Activated CD4-positive, alpha-beta T cell treated with anti-CD3 and anti-CD28 coated beads for 36 hours (primary cell): ENCODE data around the gene PTPN18. TPM values are rescaled to one million over a fixed set of nuclear protein-coding genes. Genes with fewer than 3 reads are reported as not detected.

Experiments
- ATAC-seq: fragments of 200-7000 bp; cut with Tn5 transposase; one replicate; pipeline ENCODE4 v1.10.0; 2021; ENCODE audit warnings: mild to moderate bottlenecking, moderate library complexity
- CTCF ChIA-PET: fragments of 350-600 bp; sonication (Branson Sonifier 250); formaldehyde crosslinking; loops from one replicate; lab custom pipeline; 2021; ENCODE audit warnings: antibody characterized with exemption; lab: Charles Lee
- POLR2A ChIA-PET: fragments of 350-600 bp; sonication (Branson Sonifier 250); formaldehyde crosslinking; loops from one replicate; lab custom pipeline; 2021; ENCODE audit warnings: antibody characterized with exemption, inconsistent platforms; lab: Charles Lee
- DNase-seq: peaks from one replicate; pipeline ENCODE4 v3.0.0-alpha.2; 2020
- H3K27ac Mint-ChIP-seq: one replicate; pipeline ENCODE4 v1.8.0; 2021; ENCODE audit warnings: mixed read lengths
- H3K27me3 Mint-ChIP-seq: one replicate; pipeline ENCODE4 v1.8.0; 2021; ENCODE audit warnings: mixed read lengths
- H3K36me3 Mint-ChIP-seq: one replicate; pipeline ENCODE4 v1.8.0; 2021; ENCODE audit warnings: low read depth, mixed read lengths
- H3K4me1 Mint-ChIP-seq: one replicate; pipeline ENCODE4 v1.8.0; 2021; ENCODE audit warnings: mixed read lengths
- H3K4me3 Mint-ChIP-seq: one replicate; pipeline ENCODE4 v1.8.0; 2021; ENCODE audit warnings: mild to moderate bottlenecking, moderate library complexity, mixed read lengths
- H3K9me3 Mint-ChIP-seq: one replicate; pipeline ENCODE4 v1.8.0; 2021; ENCODE audit warnings: low read depth, mixed read lengths
- intact Hi-C, 2 experiments: fragments of 100-400 bp; cut with DNase I in 1 of 2; cut with micrococcal nuclease in 1 of 2; formaldehyde crosslinking; loops; one replicate each; pipeline versions ENCODE4 v1.14.2 to v1.15.1; 2022 to 2024; cut with DNase I, micrococcal nuclease
- total RNA-seq, 2 experiments: library from RNA; stranded (reverse); gene quantifications; one replicate each; pipeline ENCODE4 v1.2.3, GENCODE V29; 2021

PTPN18 gene
- total RNA-seq, 2 experiments from 2014 or later, result 41.6 to 49.3 TPM

GRCh38 chr2:130365963-130366362 is 10.1 kb downstream of the PTPN18 start:
- H3K27ac Mint-ChIP-seq, result no peak overlapping the region
- no peaks in the 10 kb centered on the region for H3K27me3 Mint-ChIP-seq
- ChIA-PET CTCF (no interaction called here), POLR2A (no interaction called here)
- no peak for DNase-seq
- no peaks in the 10 kb centered on the region for H3K9me3 Mint-ChIP-seq
- intact Hi-C loops, result no loop called here
- no peak for ATAC-seq
- peaks cover 15% of the 10 kb centered on the region for H3K4me1 Mint-ChIP-seq
- H3K4me3 Mint-ChIP-seq, result no peak overlapping the region
- peaks cover 11% of the 10 kb centered on the region for H3K36me3 Mint-ChIP-seq

GRCh38 chr2:130366720-130367119 is 10.9 kb downstream of the PTPN18 start:
- Mint-ChIP-seq H3K9me3 (no peaks in the 10 kb centered on the region), H3K27me3 (no peaks in the 10 kb centered on the region), H3K4me3 (no peak overlapping the region), H3K36me3 (peaks cover 16% of the 10 kb centered on the region), H3K4me1 (peaks cover 19% of the 10 kb centered on the region), H3K27ac (no peak overlapping the region)
- intact Hi-C loops, result loop anchor here in 1 of 2 experiments (1.0 kb wide), 1 partner anchor 13 kb away; no protein-coding TSS in a partner anchor
- ChIA-PET CTCF (no interaction called here), POLR2A (no interaction called here)
- no peak for DNase-seq
- ATAC-seq, result no peak

- no peaks in the 10 kb centered on the region for H3K27me3 Mint-ChIP-seq
- CTCF ChIA-PET, result interaction anchor here (1.0 kb wide), 1 partner anchor 36 kb away, joined by 3 read pairs; no protein-coding TSS in a partner anchor
- POLR2A ChIA-PET, result no interaction called here
- no peak overlapping the region for H3K4me3 Mint-ChIP-seq
- ATAC-seq (no peak), DNase-seq (no peak)
- H3K27ac Mint-ChIP-seq, result no peak overlapping the region
- H3K36me3 Mint-ChIP-seq, result peaks cover 23% of the 10 kb centered on the region
- no peaks in the 10 kb centered on the region for H3K9me3 Mint-ChIP-seq
- peaks cover 27% of the 10 kb centered on the region for H3K4me1 Mint-ChIP-seq
- intact Hi-C loops, result no loop called here
Measured at GRCh38 chr2:130368786-130369185, 12.9 kb downstream of the PTPN18 start.

- CTCF ChIA-PET, result no interaction called here
- DNase-seq (no peak), ATAC-seq (no peak)
- Mint-ChIP-seq H3K4me3 (no peak overlapping the region), H3K27me3 (no peaks in the 10 kb centered on the region), H3K27ac (no peak overlapping the region), H3K4me1 (peaks cover 33% of the 10 kb centered on the region), H3K9me3 (no peaks in the 10 kb centered on the region), H3K36me3 (peaks cover 26% of the 10 kb centered on the region)
- intact Hi-C loops, result no loop called here
- POLR2A ChIA-PET, result no interaction called here
Measured at GRCh38 chr2:130369311-130369964, 13.6 kb downstream of the PTPN18 start.

- intact Hi-C loops, result loop anchor here in 1 of 2 experiments (2.0 to 10.0 kb wide), 3 partner anchors 455 to 1125 kb away; partner anchors contain the start of genes FAM168B and MZT2A
- H3K9me3 Mint-ChIP-seq, result no peaks in the 10 kb centered on the region
- no peaks in the 10 kb centered on the region for H3K27me3 Mint-ChIP-seq
- ChIA-PET CTCF (no interaction called here), POLR2A (no interaction called here)
- peaks cover 31% of the 10 kb centered on the region for H3K36me3 Mint-ChIP-seq
- H3K27ac Mint-ChIP-seq, result peak overlapping the region; percentile 96
- DNase-seq (no peak), ATAC-seq (no peak)
- peaks cover 38% of the 10 kb centered on the region for H3K4me1 Mint-ChIP-seq
- no peak overlapping the region for H3K4me3 Mint-ChIP-seq
Measured at GRCh38 chr2:130369965-130370341, 14.1 kb downstream of the PTPN18 start.

- ChIA-PET POLR2A (no interaction called here), CTCF (no interaction called here)
- intact Hi-C loops, result loop anchor here in 1 of 2 experiments (2.0 to 10.0 kb wide), 3 partner anchors 454 to 1124 kb away; partner anchors contain the start of genes FAM168B and MZT2A
- DNase-seq, result peak; percentile 65
- no peaks in the 10 kb centered on the region for H3K27me3 Mint-ChIP-seq
- peaks cover 36% of the 10 kb centered on the region for H3K36me3 Mint-ChIP-seq
- peak; percentile 35 for ATAC-seq
- peaks cover 42% of the 10 kb centered on the region for H3K4me1 Mint-ChIP-seq
- peak overlapping the region; percentile 96 for H3K27ac Mint-ChIP-seq
- no peaks in the 10 kb centered on the region for H3K9me3 Mint-ChIP-seq
- H3K4me3 Mint-ChIP-seq, result peak overlapping the region; percentile 84
Measured at GRCh38 chr2:130370490-130370889, 14.6 kb downstream of the PTPN18 start.

GRCh38 chr2:130371723-130372054 is 15.8 kb downstream of the PTPN18 start:
- Mint-ChIP-seq H3K4me1 (peaks cover 54% of the 10 kb centered on the region), H3K27me3 (no peaks in the 10 kb centered on the region), H3K9me3 (no peaks in the 10 kb centered on the region), H3K4me3 (peak overlapping the region; percentile 84), H3K27ac (peak overlapping the region; percentile 96), H3K36me3 (peaks cover 45% of the 10 kb centered on the region)
- ATAC-seq, result peak; percentile 20
- POLR2A ChIA-PET, result no interaction called here
- DNase-seq, result no peak
- intact Hi-C loops, result loop anchor here (1.0 to 10.0 kb wide), 7 partner anchors 15 to 1123 kb away; partner anchors contain the start of genes IMP4 (in 2 of the 2), FAM168B (in 1 of the 2), MZT2A (in 1 of the 2) and PTPN18 (in 1 of the 2)
- CTCF ChIA-PET, result interaction anchor here (0.7 to 1.3 kb wide), 7 partner anchors 8 to 461 kb away, joined by 3 to 4 read pairs (median 3); partner anchors contain the start of gene SMPD4

GRCh38 chr2:130372055-130372832 is 16.4 kb downstream of the PTPN18 start:
- H3K36me3 Mint-ChIP-seq, result peaks cover 45% of the 10 kb centered on the region
- no peaks in the 10 kb centered on the region for H3K9me3 Mint-ChIP-seq
- H3K4me1 Mint-ChIP-seq, result peaks cover 60% of the 10 kb centered on the region
- ChIA-PET CTCF (interaction anchor here (0.7 to 1.5 kb wide), 11 partner anchors 7 to 77 kb away, joined by 3 to 14 read pairs (median 4); a partner anchor contains a TSS), POLR2A (interaction anchor here (1.5 kb wide), 1 partner anchor 29 kb away, joined by 3 read pairs; the partner anchor contains the start of gene IMP4)
- peak overlapping the region; percentile 84 for H3K4me3 Mint-ChIP-seq
- peak; percentile 85 for DNase-seq
- peak overlapping the region; percentile 96 for H3K27ac Mint-ChIP-seq
- intact Hi-C loops, result loop anchor here (1.0 to 10.0 kb wide), 6 partner anchors 16 to 1123 kb away; partner anchors contain the start of genes IMP4 (in 2 of the 2), FAM168B (in 1 of the 2), MZT2A (in 1 of the 2) and PTPN18 (in 1 of the 2)
- H3K27me3 Mint-ChIP-seq, result no peaks in the 10 kb centered on the region
- ATAC-seq, result peak; percentile 68

- ChIA-PET CTCF (interaction anchor here (0.7 to 1.5 kb wide), 9 partner anchors 8 to 42 kb away, joined by 3 to 14 read pairs (median 4); partner anchors contain the start of gene PTPN18), POLR2A (interaction anchor here (1.5 kb wide), 1 partner anchor 30 kb away, joined by 3 read pairs; the partner anchor contains the start of gene IMP4)
- peak overlapping the region; percentile 79 for H3K27ac Mint-ChIP-seq
- peak; percentile 3 for ATAC-seq
- intact Hi-C loops, result loop anchor here (1.0 to 10.0 kb wide), 6 partner anchors 17 to 1122 kb away; partner anchors contain the start of genes IMP4 (in 2 of the 2), FAM168B (in 1 of the 2), MZT2A (in 1 of the 2) and PTPN18 (in 1 of the 2)
- H3K27me3 Mint-ChIP-seq, result no peaks in the 10 kb centered on the region
- no peaks in the 10 kb centered on the region for H3K9me3 Mint-ChIP-seq
- no peak for DNase-seq
- H3K4me1 Mint-ChIP-seq, result peaks cover 67% of the 10 kb centered on the region
- peak overlapping the region; percentile 84 for H3K4me3 Mint-ChIP-seq
- peaks cover 45% of the 10 kb centered on the region for H3K36me3 Mint-ChIP-seq
Measured at GRCh38 chr2:130372833-130373807, 17.3 kb downstream of the PTPN18 start.

- Mint-ChIP-seq H3K9me3 (no peaks in the 10 kb centered on the region), H3K27me3 (no peaks in the 10 kb centered on the region), H3K27ac (peak overlapping the region; percentile 79), H3K4me1 (peaks cover 71% of the 10 kb centered on the region), H3K36me3 (peaks cover 45% of the 10 kb centered on the region), H3K4me3 (peak overlapping the region; percentile 84)
- POLR2A ChIA-PET, result interaction anchor here (1.5 kb wide), 1 partner anchor 31 kb away, joined by 3 read pairs; the partner anchor contains the start of gene IMP4
- DNase-seq (no peak), ATAC-seq (no peak)
- CTCF ChIA-PET, result interaction anchor here (0.9 to 1.5 kb wide), 3 partner anchors 16 to 20 kb away, joined by 3 to 14 read pairs (median 9); partner anchors contain the start of gene PTPN18
- intact Hi-C loops, result loop anchor here in 1 of 2 experiments (10.0 kb wide), 2 partner anchors 721 to 1121 kb away; partner anchors contain the start of genes FAM168B and MZT2A
Measured at GRCh38 chr2:130373808-130374365, 18.0 kb downstream of the PTPN18 start.
